Neural cell (in vitro differentiated cells): ENCODE measurements around the gene VPS72. TPM values are rescaled to one million over a fixed set of nuclear protein-coding genes. Genes with fewer than 3 reads are reported as not detected.

Experiments
- H2AFZ ChIP-seq: fragments of 200-600, 300-800 bp; sonication (generic), shearing (Covaris generic); 2 replicates; pipeline ENCODE4 v1.6.0; 2014; ENCODE audit warnings: low read depth, mild to moderate bottlenecking, antibody characterized with exemption, low read length, moderate library complexity
- H3F3A ChIP-seq: fragments of 200-600 bp; shearing (Covaris generic); 2 replicates; pipeline ENCODE4 v1.6.1; 2016; ENCODE audit warnings: mild to moderate bottlenecking, moderate library complexity, mixed read lengths, antibody characterized with exemption, low read length; ENCODE audit not compliant: insufficient read depth, poor library complexity, severe bottlenecking
- H3K27ac ChIP-seq: fragments of 200-600, 300-800 bp; sonication (generic), shearing (Covaris generic); 2 replicates; pipeline ENCODE4 v1.5.1; 2014; ENCODE audit warnings: mild to moderate bottlenecking, low read length, moderate library complexity
- H3K27me3 ChIP-seq: fragments of 300-800, 200-600 bp; sonication (generic), shearing (Covaris generic); 2 replicates; pipeline ENCODE4 v1.6.0; 2014; ENCODE audit warnings: mild to moderate bottlenecking, low read depth, low read length, moderate library complexity; ENCODE audit not compliant: insufficient read depth
- H3K36me3 ChIP-seq: fragments of 300-800, 200-600 bp; sonication (generic), shearing (Covaris generic); 2 replicates; pipeline ENCODE4 v1.5.1; 2014; ENCODE audit warnings: mild to moderate bottlenecking, antibody characterized with exemption, low read length, moderate library complexity; ENCODE audit not compliant: insufficient read depth
- H3K4me2 ChIP-seq: fragments of 300-800, 200-600 bp; sonication (generic), shearing (Covaris generic); 2 replicates; pipeline ENCODE4 v1.6.0; 2014; ENCODE audit warnings: mild to moderate bottlenecking, low read length
- H3K4me3 ChIP-seq: fragments of 300-800, 200-600 bp; sonication (generic), shearing (Covaris generic); 2 replicates; pipeline ENCODE4 v1.5.1; 2014; ENCODE audit warnings: mild to moderate bottlenecking, low read length, moderate library complexity
- H3K79me2 ChIP-seq: fragments of 200-600 bp; shearing (Covaris generic); replicated peaks from 2 replicates; pipeline ENCODE4 v1.6.0; 2014; ENCODE audit warnings: mild to moderate bottlenecking, low read length, moderate library complexity; ENCODE audit not compliant: insufficient read depth
- H3K9ac ChIP-seq: fragments of 300-800, 200-600 bp; sonication (generic), shearing (Covaris generic); 2 replicates; pipeline ENCODE4 v1.6.1; 2016; ENCODE audit warnings: mild to moderate bottlenecking, low read length, mixed read lengths
- H3K9me2 ChIP-seq: fragments of 200-600 bp; shearing (Covaris generic); 2 replicates; pipeline ENCODE4 v1.6.1; 2016; ENCODE audit warnings: mild to moderate bottlenecking, low read length, mixed read lengths; ENCODE audit not compliant: insufficient read depth
- H3K9me3 ChIP-seq: fragments of 200-600, 300-800 bp; sonication (generic), shearing (Covaris generic); 2 replicates; pipeline ENCODE4 v1.6.1; 2016; ENCODE audit warnings: mild to moderate bottlenecking, mixed run types, low read length, moderate library complexity, mixed read lengths
- H4K20me1 ChIP-seq: fragments of 200-600 bp; shearing (Covaris generic); 2 replicates; pipeline ENCODE4 v1.6.1; 2016; ENCODE audit warnings: mild to moderate bottlenecking, mixed run types; ENCODE audit not compliant: insufficient read depth
- EP300 ChIP-seq: fragments of 450-650 bp; conservative IDR thresholded peaks from 2 replicates; pipeline ENCODE4 v1.6.1; 2014; ENCODE audit warnings: antibody characterized with exemption, mild to moderate bottlenecking, moderate library complexity; ENCODE audit not compliant: poor library complexity, severe bottlenecking
- EZH2 ChIP-seq: fragments of 200-600, 300-800 bp; shearing (Covaris generic), sonication (generic); IDR thresholded peaks from 2 replicates; pipeline ENCODE4 v1.6.1; 2014; ENCODE audit warnings: antibody characterized with exemption, low read length, borderline replicate concordance, mild to moderate bottlenecking; ENCODE audit not compliant: insufficient read depth, poor library complexity, severe bottlenecking
- POLR2AphosphoS5 ChIP-seq: IDR thresholded peaks from 2 replicates; pipeline ENCODE4 v1.6.1; 2012
- SMC3 ChIP-seq: fragments of 450-650 bp; conservative IDR thresholded peaks from 2 replicates; pipeline ENCODE4 v1.6.1; 2014; ENCODE audit warnings: antibody characterized with exemption, mild to moderate bottlenecking, moderate library complexity; ENCODE audit not compliant: poor library complexity
- TAF1 ChIP-seq: IDR thresholded peaks from 2 replicates; pipeline ENCODE4 v1.6.1; 2012; ENCODE audit warnings: low read depth
- polyA plus RNA-seq: library from polyadenylated mRNA; depleted of rRNA; stranded (reverse); fragments of >200 nt; gene quantifications from 2 replicates; pipeline ENCODE4 v1.2.3, GENCODE V29; 2014
- TF ChIP-seq, protein P1 (sequence below): IDR thresholded peaks from 2 replicates; pipeline ENCODE4 v1.6.1; 2012; ENCODE audit warnings: borderline replicate concordance
- TF ChIP-seq, protein P2 (sequence below): fragments of 450-650 bp; IDR thresholded peaks from 2 replicates; pipeline ENCODE4 v1.5.1; 2014; ENCODE audit warnings: antibody characterized with exemption, mild to moderate bottlenecking, moderate library complexity; ENCODE audit not compliant: poor library complexity, severe bottlenecking

Gene VPS72
- polyA plus RNA-seq, 1 donor from 2014 or later = 232 TPM

DNA sequence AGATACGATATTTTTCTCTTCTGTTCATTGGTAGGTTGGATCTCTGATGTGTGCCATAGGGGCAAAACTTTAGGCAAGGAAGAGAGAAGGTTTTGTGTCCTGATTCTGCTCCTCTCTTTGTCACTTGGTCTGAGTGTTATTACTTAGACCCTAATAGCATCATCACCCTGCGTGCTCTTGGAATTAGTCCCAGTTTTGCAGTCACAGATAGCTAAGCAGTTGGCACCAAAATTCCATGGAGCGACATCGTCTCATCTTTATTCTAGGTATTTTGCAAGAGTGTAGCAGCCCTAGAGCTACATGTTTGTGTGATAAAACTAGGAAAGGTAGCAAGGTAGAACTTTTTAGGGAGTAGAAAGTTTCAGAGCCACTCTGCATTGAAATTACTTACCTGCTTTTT lies 32.1 kb upstream of the VPS72 start:
- Histone ChIP-seq H3K4me3 (no peak overlapping the region), H3K9me3 (no peaks in the 10 kb centered on the region), H3K27me3 (no peaks in the 10 kb centered on the region), H2AFZ (no peak overlapping the region), H3K9ac (no peak overlapping the region), H3K79me2 (peaks cover 34% of the 10 kb centered on the region), H3K9me2 (no peaks in the 10 kb centered on the region), H4K20me1 (no peaks in the 10 kb centered on the region), H3K27ac (no peak overlapping the region), H3K36me3 (no peaks in the 10 kb centered on the region), H3F3A (no peaks in the 10 kb centered on the region), H3K4me2 (no peak overlapping the region)
- TF ChIP-seq TAF1 (no peak), SMC3 (no peak), EP300 (no peak), EZH2 (no peak)
- TF ChIP-seq, protein P1, sequence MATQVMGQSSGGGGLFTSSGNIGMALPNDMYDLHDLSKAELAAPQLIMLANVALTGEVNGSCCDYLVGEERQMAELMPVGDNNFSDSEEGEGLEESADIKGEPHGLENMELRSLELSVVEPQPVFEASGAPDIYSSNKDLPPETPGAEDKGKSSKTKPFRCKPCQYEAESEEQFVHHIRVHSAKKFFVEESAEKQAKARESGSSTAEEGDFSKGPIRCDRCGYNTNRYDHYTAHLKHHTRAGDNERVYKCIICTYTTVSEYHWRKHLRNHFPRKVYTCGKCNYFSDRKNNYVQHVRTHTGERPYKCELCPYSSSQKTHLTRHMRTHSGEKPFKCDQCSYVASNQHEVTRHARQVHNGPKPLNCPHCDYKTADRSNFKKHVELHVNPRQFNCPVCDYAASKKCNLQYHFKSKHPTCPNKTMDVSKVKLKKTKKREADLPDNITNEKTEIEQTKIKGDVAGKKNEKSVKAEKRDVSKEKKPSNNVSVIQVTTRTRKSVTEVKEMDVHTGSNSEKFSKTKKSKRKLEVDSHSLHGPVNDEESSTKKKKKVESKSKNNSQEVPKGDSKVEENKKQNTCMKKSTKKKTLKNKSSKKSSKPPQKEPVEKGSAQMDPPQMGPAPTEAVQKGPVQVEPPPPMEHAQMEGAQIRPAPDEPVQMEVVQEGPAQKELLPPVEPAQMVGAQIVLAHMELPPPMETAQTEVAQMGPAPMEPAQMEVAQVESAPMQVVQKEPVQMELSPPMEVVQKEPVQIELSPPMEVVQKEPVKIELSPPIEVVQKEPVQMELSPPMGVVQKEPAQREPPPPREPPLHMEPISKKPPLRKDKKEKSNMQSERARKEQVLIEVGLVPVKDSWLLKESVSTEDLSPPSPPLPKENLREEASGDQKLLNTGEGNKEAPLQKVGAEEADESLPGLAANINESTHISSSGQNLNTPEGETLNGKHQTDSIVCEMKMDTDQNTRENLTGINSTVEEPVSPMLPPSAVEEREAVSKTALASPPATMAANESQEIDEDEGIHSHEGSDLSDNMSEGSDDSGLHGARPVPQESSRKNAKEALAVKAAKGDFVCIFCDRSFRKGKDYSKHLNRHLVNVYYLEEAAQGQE = no peak

DNA sequence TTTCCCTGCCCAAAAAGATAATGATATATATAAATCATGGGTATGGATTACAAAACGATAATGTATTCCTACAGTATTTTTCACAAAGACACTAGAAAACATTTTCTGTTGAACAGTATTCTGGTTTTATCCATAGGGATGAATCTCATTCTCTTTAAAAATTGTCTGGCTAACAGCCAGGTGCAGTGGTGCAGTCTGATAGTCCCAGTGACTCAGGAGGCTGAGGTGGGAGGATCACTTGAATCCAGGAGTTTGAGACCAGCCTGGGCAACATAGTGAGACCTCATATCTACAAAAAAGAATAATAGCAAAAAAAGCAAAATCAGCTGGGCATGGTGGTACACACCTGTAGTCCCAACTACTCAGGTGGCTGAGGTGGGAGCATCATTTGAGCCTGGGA lies 31.6 kb upstream of the VPS72 start:
- H3K4me3 ChIP-seq = no peak overlapping the region
- H3K4me2 ChIP-seq = no peak overlapping the region
- no peak overlapping the region for H2AFZ ChIP-seq
- H3K9ac ChIP-seq = no peak overlapping the region
- peaks cover 35% of the 10 kb centered on the region for H3K79me2 ChIP-seq
- no peaks in the 10 kb centered on the region for H3K9me2 ChIP-seq
- no peaks in the 10 kb centered on the region for H3F3A ChIP-seq
- TF ChIP-seq POLR2AphosphoS5 (no peak), TAF1 (no peak)
- TF ChIP-seq, protein P2, sequence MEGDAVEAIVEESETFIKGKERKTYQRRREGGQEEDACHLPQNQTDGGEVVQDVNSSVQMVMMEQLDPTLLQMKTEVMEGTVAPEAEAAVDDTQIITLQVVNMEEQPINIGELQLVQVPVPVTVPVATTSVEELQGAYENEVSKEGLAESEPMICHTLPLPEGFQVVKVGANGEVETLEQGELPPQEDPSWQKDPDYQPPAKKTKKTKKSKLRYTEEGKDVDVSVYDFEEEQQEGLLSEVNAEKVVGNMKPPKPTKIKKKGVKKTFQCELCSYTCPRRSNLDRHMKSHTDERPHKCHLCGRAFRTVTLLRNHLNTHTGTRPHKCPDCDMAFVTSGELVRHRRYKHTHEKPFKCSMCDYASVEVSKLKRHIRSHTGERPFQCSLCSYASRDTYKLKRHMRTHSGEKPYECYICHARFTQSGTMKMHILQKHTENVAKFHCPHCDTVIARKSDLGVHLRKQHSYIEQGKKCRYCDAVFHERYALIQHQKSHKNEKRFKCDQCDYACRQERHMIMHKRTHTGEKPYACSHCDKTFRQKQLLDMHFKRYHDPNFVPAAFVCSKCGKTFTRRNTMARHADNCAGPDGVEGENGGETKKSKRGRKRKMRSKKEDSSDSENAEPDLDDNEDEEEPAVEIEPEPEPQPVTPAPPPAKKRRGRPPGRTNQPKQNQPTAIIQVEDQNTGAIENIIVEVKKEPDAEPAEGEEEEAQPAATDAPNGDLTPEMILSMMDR = no peak
- no peaks in the 10 kb centered on the region for H3K9me3 ChIP-seq
- no peaks in the 10 kb centered on the region for H4K20me1 ChIP-seq
- no peak overlapping the region for H3K27ac ChIP-seq
- no peaks in the 10 kb centered on the region for H3K36me3 ChIP-seq
- H3K27me3 ChIP-seq = no peaks in the 10 kb centered on the region

DNA sequence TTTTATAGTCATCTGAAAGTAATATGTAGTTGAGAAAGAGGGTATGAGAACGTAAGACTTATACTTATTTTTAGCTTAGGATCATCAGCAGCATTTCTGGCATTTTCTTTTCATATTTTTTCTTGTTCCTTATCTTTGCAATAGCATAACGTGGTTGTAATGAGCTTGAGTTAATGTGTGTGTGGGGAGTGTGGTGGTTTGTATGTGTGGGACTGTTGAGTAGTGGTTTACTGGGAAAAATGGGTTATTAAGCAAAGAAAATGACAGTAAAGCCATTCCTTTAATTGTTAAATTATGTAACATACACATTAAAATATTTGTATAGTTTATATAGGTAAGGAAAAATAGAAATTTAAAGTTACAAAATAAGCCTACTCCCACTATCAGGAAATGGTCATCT lies 23.6 kb upstream of the VPS72 start:
- no peaks in the 10 kb centered on the region for H3K27me3 ChIP-seq
- H3K36me3 ChIP-seq = no peaks in the 10 kb centered on the region
- H3K9me2 ChIP-seq = no peaks in the 10 kb centered on the region
- peaks cover 35% of the 10 kb centered on the region for H3K79me2 ChIP-seq
- peaks cover 4% of the 10 kb centered on the region for H4K20me1 ChIP-seq
- no peak overlapping the region for H3K27ac ChIP-seq
- H2AFZ ChIP-seq = no peak overlapping the region
- H3K4me3 ChIP-seq = no peak overlapping the region
- no peak overlapping the region for H3K4me2 ChIP-seq
- TF ChIP-seq SMC3 (no peak), TAF1 (no peak)
- TF ChIP-seq, protein P1 = no peak
- H3K9ac ChIP-seq = no peak overlapping the region
- H3F3A ChIP-seq = no peaks in the 10 kb centered on the region
- no peaks in the 10 kb centered on the region for H3K9me3 ChIP-seq
